GM18909 (cell line): ENCODE measurements around the gene CISD3.
A peak's percentile ranks its signal among the peaks of the same experiment; 100 is the strongest.

Experiments
- ATAC-seq: cut with Tn5 transposase; IDR thresholded peaks from one replicate; pipeline ENCODE4 v1.9.1; 2021; ENCODE audit warnings: mild to moderate bottlenecking; ENCODE audit not compliant: unreplicated experiment, poor library complexity

Gene CISD3

GRCh38 chr17:38752308-38753070 is 22.3 kb downstream of the CISD3 start, which contains the start of gene PSMB3:
TSS of gene PSMB3 (plus strand) at chr17:38752741. CDS start at chr17:38752827, 86 bp downstream.
- ATAC-seq: peak; percentile 78

GRCh38 chr17:38753071-38753506 is 22.9 kb downstream of the CISD3 start:
- ATAC-seq: no peak

- no peak for ATAC-seq
Observed at GRCh38 chr17:38761612-38762011, 31.5 kb downstream of the CISD3 start.

GRCh38 chr17:38762231-38762630 is 32.1 kb downstream of the CISD3 start:
- no peak for ATAC-seq

DNA sequence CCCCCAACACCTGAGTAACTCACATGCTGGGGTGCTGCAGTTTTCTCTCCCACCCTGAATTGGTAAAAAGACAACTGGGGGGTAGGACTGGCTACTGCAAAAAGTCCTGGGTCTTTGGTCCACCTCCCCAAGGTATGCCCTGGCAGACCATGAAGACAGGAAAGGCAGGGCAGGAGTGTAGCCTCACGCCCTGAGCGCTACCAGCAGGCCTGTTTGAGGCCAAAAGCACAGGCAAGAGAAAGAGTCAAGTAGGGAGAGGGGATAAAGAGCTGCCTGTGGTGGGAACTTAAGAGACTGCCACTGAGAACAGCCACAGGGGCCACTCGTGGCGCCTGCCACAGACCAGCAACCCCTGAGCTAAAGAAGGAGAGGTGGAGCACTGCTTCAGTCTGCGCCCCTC is 36.2 kb downstream of the CISD3 start:
- no peak for ATAC-seq

DNA sequence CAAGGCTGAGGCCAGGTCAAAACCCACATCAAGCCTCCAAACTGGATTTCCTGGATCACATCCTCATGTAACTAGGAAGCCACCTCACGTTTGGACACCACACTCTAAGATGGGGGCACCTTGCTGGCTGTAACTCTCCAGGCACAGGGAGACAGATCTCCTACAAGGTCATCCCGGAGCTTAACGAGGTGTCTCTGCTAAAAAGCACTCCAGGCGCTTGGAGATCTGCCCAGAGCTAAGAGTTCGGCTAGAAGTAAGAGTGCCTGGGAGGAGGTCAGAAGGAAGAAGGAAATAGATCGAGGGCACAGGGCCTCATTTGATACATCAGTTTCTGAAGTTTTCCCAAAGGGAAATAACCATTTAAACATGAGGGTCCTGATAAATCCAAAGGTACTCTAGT is 38.3 kb downstream of the CISD3 start:
- no peak for ATAC-seq

- ATAC-seq: no peak
Observed at GRCh38 chr17:38773258-38773657, 43.1 kb downstream of the CISD3 start.

DNA sequence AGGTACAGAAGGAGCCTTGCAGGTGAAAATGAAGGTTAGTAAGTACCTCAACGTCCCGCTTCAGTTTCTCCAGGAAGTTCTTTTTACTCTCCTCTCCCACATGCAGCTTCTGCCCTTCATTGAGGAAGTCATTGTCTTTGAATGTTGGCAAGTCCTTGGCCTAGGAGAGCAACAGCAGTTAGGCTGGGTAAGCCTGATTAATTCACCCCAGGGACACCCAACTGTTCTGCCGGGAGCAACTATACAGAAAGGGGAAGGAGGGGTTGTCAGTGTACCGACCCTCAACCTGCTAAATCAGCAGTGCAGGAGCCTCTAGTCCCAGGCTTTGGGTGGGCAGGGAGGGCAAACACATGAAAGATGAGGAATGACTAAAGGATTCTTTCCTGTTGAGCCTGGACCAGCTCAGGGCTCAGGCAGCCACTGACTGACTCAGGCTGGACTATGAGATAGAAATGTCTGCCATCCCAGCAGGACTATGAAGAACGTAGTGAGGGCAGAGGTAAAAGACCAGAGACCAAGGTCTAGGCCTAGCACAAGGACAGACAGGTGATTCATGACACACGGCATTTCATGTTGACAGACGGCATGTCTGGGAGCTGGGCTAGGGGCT is 47.6 kb downstream of the CISD3 start:
- no peak for ATAC-seq

- ATAC-seq: no peak
Observed at GRCh38 chr17:38779965-38780752, 50.0 kb downstream of the CISD3 start.

DNA sequence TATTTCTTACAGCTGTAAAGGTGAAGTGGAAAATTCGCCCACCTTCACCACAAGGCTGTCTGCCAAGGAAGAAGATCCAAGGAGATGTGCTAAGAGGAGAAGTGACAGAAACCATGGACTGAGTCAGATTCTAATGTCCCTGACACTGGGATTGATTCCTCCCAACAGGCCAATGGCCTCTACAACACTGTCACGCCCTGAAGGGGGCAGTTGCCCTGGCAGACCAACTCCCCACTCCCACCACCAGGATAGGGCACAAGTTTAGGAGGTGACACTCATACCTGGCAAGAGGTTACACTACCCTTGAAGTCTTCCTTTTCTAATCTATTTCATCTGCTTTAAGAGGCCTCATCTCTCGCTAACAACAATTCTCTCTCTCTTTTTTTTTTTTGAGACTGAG is 53.1 kb downstream of the CISD3 start:
- ATAC-seq: no peak
